Glomerular visceral epithelial cell (primary cell): ENCODE measurements around the gene CCNDBP1.
"Not testable (repeated sequence)": the region's sequence is repeated elsewhere in the genome, so short reads cannot be mapped to it uniquely, and the experiment has no call there.

Experiments
- DNase-seq: peaks from one replicate; pipeline ENCODE4 v3.0.0-alpha.2; 2016; ENCODE audit errors: extremely low spot score

CCNDBP1 gene

DNA sequence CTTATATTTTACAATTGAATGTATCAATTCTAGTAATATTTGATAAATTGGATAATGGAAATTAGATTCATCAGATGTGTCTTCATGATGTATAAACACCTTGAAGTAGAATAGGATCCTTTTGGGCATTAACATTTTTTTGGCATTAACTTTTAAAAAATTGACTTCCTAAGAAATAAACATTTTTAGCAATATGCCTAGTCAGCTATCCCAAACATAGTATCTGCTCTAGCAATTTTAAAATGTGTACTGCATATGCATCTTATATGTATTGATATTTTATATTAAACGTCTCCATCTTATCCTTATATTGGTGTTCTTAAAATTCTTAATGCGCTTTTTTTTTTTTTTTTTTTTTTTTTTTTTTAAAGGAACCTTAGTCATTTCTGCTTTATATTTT, 8.5 kb downstream of the CCNDBP1 start:
- no peak for DNase-seq

DNA sequence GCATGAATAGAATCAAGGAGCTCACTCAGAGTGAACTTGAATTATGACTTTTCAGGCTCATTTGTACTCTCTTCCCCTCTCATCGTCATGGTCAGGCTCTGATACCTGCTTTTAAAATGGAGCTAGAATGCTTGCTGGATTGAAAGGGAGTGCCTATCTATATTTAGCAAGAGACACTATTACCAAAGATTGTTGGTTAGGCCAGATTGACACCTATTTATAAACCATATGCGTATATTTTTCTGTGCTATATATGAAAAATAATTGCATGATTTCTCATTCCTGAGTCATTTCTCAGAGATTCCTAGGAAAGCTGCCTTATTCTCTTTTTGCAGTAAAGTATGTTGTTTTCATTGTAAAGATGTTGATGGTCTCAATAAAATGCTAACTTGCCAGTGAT, 9.6 kb downstream of the CCNDBP1 start:
- no peak for DNase-seq

DNA sequence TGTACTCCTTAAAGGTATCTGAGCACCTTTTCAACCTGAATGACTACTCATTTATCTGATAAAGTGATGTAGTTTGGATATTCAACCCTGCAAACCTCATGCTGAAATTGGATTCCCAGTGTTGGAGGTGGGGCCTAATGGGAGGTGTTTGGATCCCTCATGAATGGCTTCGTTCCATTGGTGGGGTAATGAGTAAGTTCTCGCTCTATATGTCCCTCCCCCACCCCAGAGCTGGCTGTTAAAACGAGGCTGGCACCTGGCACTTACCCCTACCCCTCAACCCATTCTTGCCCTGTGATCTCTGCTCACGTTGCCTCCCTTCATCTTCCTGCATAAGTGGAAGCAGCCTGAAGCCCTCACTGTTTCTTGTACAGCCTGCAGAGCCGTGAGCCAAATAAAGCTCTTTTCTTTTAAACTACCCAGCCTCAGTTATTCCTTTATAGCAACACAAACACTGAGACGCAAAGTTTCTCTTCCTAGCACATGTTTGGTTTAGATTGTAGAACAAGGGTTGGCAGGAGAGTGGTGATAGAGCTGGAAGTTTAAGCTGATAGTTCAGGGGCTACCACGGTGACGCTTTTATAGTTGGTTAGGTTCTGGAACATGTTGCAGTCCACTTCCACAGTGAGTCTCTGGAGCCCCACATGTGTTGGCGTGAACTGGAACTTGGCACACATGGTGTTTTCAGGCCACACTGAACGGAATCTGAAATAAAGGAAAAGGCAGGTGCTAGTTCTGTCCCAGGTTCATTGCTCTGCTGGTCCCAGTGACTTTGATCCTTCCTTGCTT, 11.8 kb downstream of the CCNDBP1 start:
- no peak for DNase-seq

DNA sequence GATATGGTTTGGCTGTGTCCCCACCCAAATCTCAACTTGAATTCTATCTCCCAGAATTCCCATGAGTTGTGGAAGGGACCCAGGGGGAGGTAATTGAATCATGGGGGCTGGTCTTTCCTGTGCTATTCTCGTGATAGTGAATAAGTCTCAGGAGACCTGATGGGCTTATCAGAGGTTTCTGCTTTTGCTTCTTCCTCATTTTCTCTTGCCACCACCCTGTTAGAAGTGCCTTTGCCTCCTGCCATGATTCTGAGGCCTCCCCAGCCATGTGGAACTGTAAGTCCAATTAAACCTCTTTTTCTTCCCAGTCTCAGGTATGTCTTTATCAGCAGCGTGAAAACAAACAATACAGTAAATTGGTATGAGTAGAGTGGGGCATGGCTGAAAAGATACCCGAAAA, 12.6 kb downstream of the CCNDBP1 start:
- DNase-seq: not testable (repeated sequence)

DNA sequence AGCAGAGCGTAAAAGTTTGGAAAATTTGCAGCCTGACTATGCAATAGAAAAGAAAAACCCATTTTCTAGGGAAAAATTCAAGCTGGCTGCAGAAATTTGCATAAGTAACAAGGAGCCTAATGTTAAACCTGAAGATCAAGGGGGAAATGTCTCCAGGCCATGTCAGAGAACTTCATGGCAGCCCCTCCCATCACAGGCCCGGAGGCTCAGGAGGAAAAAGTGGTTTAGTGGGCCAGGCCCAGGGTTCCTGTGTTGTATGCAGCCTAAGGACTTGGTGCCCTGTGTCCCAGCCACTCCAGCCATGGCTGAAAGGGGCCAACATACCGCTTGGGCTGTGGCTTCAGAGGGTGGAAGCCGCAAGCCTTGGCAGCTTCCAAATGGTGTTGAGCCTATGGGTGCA, 13.4 kb downstream of the CCNDBP1 start:
- not testable (repeated sequence) for DNase-seq

DNA sequence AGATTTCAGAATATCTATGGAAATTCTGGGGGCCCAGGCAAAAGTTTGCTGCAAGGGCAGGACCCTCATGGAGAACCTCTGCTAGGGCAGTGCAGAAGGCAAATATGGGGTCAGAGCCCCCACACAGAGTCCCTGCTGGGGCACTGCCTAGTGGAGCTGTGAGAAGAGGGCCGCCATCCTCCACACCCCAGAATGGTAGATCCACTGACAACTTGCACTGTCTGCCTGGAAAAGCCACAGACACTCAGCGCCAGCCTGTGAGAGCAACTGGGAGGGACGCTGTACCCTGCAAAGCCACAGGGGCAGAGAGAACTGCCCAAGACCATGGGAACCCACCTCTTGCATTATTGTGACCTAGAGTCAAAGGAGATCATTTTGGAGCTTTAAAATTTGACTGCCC, 13.8 kb downstream of the CCNDBP1 start:
- no peak for DNase-seq

DNA sequence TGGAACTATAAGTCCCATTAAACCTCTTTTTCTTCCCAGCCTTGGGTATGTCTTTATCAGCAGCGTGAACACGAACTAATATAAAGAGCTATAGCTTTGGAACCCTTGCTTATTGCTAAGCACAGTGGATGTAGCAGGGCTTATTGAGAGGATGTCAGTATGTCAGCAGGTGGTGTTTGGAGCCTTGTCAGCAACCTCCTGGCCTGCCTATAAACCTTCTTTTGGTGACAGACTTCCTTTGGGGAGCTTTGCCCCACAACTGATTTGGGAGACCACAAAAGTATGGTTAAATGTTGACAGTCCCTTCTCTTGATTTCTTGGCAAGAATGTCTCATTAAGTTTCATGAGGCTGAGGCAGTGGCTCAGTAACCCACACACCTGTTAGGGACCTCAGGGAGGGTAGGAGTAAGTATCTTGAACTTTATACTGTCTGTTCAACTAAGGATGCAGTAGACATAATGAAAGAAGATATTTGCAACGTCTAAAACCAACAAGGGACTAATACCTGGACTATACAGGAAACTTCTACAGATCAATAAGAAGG, 14.8 kb downstream of the CCNDBP1 start:
- DNase-seq: no peak

DNA sequence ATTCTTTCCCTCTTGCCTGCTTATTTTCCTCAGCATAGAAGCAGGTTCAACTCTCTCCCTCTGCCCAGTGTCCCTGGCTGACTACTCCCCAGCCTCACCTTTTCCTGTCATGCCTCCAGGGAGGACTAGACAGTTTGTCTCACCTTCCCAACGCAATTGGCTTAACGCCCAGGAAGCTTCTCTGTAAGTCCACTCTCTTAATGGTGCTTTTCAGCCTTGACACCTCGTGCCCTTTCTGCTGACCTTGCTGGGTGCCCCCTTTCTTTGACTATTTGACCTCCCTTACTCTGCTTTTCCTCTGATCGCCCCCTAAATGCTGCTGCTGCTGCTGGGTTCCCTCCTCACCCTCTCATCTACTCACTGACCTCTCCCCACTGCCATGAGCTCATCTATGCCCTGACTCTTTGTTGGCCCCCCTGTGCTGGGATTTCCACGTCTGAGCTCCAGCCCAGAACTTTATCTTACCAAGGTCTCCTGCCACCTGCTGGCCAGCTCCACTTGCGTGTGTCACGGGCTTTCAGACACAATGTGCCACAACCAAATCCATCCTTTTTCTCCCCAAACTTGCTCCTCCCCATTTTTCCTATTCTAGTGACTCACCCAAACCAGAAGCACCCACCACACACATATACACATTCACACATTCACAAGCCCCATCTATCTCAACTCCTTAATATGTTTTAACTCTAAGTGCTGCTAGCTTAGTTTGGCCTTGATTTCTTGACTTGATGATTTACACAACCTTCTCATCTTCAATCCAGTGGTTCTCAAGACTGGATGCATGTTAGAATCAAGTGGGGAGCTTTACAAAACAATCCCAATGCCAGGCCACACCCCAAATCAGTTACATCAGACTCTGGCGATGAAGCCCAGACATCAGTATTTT, 19.1 kb downstream of the CCNDBP1 start:
- DNase-seq: peak; percentile 67

DNA sequence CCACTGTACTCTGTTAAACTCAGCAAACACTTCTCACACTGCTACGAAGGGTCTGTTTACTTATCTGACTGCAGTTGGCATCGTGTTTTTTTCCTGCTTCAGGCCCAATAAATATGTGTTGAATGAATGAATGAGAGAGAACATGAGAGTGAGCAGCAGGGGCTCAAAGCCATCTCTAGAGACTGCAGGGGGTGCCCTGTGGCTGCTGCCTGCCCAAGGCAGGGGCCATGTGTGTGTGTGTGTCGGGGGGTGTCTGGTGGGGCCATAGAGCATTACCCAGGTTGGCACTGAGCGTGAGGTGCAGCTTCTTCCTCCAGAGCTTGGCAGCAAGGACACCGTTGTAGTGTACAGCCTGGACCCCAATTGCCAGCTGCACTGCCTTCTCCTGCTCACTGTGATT, 20.9 kb downstream of the CCNDBP1 start:
- no peak for DNase-seq

DNA sequence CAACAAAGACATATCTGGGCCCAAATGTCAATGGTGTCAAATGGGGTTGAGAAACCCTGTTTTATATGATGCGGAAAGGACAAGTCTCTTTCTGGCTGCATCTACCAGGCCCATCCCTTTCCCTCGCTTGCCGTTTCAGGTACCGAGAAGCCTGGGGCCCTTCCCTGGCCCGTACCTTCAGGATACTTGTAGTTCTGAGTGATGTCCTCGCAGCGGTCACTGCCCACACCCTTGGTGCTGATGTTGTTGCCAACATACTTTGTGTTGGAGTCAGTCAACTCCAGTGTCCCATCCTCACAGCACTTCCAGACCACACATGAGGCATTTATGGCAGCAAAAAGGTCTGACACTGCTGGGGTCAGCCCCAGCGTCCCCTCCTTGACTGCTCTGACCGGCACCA, 21.8 kb downstream of the CCNDBP1 start:
- no peak for DNase-seq

DNA sequence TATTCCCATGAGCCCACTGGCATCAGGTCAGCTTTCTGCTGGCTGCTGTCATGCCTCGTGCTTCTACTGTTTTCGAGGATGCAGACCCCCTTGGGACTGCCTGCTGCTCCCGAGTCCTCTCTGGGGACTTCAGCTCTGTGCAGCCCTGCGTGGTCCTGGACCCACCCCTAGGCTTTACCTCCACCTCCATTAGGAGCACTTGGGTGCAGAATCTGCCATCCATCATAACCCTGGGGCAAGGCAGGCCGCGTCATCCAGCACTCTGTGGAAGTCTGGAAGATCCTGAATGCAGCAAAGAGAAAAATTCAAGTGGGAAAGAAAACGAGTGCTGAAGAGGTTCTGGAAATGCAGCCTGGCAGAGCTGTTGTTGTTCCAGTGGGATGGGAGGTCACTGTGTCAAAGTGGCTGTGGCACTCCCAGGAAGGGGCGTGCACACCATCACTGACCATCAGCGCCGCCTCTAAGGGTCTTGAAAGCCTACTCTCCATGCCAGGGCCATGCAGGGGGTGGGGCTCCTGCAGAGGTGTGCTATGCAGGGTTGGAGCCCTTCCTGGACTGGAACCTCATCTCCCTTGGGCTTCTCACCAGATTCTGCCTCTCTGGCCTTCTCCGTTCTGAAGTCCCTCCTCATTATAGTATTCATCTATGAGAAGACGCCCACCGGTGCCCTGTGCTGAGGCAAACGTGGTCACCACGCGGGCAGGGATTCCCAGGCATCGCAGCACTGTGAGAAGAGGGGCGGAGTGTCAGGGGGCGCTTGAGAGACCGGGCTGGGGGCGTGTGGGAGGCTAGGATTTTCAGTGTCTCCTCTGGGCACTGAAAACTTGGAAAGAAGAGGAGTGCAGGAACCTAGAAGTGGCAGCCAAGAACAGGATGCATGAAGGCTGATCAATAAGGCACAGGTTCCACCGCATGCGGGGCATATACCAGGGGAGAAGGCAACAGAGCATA, 23.1 kb downstream of the CCNDBP1 start:
- no peak for DNase-seq

DNA sequence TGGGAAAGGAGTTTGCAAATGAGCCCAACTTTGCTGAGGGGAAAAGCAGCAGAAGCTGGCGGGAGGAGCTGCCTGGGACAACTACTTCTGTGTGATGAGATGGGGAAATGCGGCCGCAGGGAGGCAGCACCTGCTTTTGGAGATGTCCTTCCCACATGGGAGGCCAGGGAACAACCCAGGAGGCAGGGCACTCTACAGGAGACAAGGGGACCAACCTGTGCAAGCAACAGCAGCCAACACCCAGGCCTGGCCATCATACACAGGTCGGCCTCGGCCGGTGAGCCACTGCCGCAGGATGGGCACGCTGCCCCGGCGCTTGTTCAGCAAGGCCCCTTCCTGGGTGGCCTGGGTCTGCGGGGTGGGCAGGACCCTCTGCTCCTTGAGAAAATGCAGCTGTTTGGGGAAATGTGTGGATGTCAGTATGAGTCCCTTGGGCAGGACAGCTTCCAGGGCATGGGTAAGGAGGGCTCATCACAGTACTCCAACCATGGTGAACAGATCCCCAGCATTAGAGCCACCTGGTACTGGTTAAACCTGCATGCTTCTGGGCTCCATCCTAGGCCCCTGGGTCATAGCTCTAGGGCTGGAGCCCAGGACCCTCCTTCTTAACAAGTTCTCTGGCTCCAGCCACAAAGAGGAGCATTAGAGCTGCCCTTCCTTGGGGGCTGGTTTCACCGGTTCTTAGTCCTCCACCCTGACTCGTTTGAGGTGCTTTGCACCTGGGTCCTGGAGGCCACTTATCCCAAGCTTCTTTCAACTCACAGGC, 24.0 kb downstream of the CCNDBP1 start:
- peak; percentile 41 for DNase-seq

DNA sequence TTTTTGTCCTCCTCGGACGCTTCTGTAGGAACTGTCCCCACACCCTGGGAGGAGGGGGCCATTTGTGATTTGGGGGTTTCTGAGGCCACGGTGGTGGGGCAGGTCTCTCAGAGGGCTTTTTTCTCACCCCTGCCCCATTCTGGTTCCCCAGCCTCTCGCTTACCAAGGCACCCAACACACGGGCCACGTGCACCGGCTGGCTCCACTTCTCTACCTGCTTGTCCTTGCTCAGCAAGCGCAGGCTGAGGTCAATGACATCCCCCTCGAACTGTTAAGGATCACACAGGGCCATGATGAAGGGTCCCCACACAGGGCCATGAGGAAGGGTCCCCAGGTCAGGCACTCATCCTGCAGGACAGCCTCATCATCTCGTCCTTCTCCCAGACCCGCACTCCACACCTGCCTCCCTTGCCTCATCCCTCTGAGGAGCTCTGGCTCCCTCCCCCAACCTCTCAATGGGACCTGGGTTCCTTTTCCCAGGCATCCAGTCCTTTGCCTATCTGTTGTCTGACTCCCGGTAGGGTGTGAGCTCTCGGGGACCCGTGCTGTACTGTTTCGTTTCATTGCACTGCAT, 25.1 kb downstream of the CCNDBP1 start:
- no peak for DNase-seq

DNA sequence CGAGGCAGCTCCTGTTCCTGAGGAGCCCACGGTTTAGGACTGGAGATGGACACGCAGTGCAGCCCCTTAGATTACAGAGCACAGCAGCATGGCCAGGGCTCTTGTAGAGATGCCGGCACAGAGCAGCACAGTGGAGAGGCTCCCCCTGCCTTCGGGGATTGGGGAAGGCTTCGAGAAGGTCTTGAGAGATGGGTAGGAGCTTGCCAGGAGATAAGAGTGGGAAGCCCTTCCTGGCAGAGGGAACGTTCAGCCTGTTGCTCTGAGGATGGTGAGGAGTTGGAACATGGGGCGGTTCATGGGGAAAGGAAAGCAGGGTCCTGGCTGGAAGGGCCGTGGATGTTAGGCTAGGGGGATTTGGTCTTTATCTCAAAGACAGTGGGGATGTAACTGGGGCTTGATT, 25.6 kb downstream of the CCNDBP1 start:
- DNase-seq: no peak

DNA sequence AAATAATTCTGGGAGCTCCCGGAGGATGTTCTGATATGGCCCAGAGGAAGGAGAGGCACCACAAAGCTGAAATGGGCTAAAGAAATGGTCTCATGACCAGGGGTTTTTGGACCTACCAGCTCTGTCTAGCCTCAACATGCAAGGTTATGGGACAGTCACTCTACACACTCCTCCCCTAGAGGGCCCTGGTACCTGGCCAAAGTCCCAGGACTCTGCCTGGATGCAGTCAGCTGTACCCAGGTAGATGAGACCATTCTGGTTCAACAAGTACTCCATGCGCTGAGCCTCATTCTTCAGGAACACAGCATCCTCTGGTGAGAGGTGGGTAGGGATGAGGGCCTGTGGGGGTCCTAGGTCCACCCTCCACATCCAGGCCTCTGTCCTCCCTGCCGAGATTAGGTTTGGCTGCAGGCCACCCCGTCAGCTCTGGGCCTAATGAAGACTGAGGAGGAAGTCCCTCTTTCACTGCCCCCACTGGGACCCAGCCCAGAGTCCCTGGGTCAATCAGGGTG, 26.1 kb downstream of the CCNDBP1 start:
- DNase-seq: no peak

DNA sequence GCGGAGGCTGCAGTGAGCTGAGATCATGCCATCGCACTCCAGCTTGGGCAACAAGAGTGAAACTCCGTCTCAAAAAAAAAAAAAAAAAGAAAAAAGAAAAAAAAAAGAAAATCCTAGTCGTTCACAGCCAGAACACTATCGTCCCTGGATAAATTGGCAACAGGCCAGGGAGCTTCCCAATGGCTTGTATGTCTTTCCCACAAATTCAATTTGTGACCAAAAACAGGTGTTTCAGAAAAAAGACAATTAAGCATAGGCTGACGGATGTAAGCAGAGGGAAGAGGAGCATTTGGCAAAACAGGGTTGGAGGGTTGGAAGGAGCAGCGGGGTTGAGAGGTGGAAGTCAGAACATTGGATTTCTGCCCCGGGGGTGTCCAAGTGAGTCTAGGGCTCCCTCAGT, 27.1 kb downstream of the CCNDBP1 start:
- no peak for DNase-seq

DNA sequence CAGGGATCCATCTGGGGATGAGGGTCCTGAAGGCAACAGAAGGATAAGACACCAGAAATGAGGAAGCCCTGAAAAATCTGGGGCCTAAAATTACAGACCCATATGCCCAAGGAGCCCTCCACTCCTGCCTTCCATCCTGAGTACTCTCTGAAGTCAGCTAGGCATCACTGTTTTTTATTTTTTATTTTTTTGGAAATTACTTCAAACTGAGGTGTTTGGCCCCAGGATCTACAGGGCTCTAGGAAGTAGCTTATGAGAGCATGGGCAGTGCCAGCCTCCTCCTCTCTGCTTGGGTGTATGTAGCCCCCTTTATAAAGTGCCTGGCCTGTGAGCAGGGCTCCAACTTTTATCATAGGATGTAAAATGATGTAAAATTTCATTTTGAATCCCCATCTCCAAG, 27.7 kb downstream of the CCNDBP1 start:
- no peak for DNase-seq

DNA sequence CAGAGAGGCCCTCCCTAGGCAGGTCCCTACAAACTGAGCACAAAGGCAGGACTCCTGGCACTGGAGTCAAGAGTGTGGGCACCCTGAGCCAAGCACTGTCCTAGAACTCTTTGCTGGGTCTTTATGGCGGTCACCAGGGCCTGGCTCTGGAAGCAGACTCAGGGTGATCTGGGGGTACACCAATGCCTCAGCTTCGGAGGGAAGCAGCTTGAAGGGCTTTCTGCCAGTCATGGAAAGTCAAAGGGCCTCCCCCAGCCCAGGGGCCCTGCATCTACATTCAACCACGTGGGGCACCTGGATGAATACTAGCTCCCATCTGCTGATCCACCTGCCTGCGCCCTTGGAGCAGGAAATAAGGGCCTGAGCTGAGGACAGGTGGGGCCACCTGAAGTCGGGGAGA, 28.3 kb downstream of the CCNDBP1 start:
- no peak for DNase-seq

DNA sequence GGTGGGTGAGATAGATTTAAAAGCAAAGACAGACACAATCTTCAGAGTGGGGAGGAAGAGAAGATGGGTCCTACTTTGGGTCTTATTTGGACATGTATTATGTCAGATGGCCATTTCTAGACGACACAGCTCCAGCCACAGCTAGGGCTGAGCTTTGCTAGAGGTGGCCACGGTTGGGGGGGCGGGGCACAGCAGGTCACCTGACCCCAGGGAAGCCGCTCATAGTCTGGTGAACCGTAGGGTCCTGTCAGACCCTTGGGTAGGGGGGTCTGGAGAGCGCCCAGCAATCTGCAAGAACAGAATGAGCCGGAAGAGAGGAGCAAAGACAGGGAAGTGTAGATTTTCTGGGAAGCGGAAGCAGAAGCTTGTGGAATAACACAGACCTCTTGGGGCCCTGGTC, 29.0 kb downstream of the CCNDBP1 start:
- no peak for DNase-seq

DNA sequence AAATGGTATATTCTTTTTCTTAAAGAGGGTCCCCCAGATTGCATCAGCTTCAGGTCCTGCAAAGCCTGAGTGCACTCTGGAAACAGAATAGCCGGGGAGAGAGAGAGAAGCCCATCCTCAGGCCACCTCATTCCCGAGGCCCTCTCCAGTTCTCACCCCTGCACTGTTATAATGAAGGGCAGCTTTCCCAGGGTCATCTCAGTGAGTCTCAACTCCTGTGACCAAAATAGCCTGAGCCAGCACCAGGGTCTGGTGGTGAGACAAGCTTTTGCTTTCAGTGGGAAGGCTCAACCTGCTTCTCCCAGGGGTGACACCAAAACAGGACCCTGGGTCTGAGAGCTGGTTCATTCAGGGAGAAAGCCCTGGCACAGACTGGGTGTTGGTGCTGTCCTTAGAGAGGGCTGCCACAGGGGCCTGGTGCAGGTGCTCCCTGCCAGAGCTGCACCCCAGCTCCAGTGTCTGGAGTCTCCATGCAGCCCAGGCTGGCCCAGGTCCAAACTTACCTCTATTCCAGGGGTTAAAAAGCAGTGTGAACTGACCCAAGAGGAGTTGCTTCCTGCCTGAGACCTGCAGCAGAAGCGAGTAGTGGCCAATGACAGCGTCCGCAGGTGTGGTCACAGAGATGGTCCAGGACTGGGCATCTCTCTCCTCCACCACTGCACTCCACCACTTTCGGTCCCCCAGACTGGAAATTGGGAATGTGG, 29.5 kb downstream of the CCNDBP1 start:
- no peak for DNase-seq
